Psoas muscle (tissue), 8 donors: ENCODE results near the gene AKR1B1. TPM values are rescaled to one million over a fixed set of nuclear protein-coding genes. Genes with fewer than 3 reads are reported as not detected.

Source experiments
- ATAC-seq, 4 donors: fragments of 200-7000 bp; cut with Tn5 transposase; one replicate each; pipeline ENCODE4 v1.9.1; 2020; ENCODE audit warnings: moderate library complexity in 3 of 4, mild to moderate bottlenecking in 2 of 4
- DNase-seq, 2 donors: peaks; one replicate each; pipeline ENCODE4 v3.0.0-alpha.2; 2020
- H3K27ac ChIP-seq: fragments of 200-600 bp; one replicate; pipeline ENCODE4 v1.8.0; 2022
- H3K27me3 ChIP-seq, 3 donors: fragments of 200-600 bp in 1 of 3; one replicate each; pipeline versions ENCODE4 v1.6.1 to v1.8.0; 2013 to 2022; ENCODE audit warnings: low read length in 2 of 3, mild to moderate bottlenecking in 2 of 3, moderate library complexity in 1 of 3; ENCODE audit not compliant: insufficient read depth in 3 of 3
- H3K36me3 ChIP-seq, 2 donors: fragments of 200-600 bp in 1 of 2; one replicate each; pipeline versions ENCODE4 v1.6.1 to v1.8.0; 2013 to 2022; ENCODE audit warnings: low read depth in 1 of 2, mild to moderate bottlenecking in 1 of 2, moderate library complexity in 1 of 2; ENCODE audit not compliant: insufficient read depth in 1 of 2
- H3K4me1 ChIP-seq: fragments of 200-600 bp; one replicate; pipeline ENCODE4 v1.8.0; 2022
- H3K4me3 ChIP-seq: fragments of 200-600 bp; one replicate; pipeline ENCODE4 v1.8.0; 2022; ENCODE audit warnings: mild to moderate bottlenecking
- H3K9me3 ChIP-seq: fragments of 200-600 bp; one replicate; pipeline ENCODE4 v1.8.0; 2022
- WGBS, 3 donors: extraction: QIAGEN DNeasy Blood & Tissue Kit; methylation state at CpG; one replicate each; pipeline versions ENCODE4 v1.1.6 to v1.1.7; 2013; 5-methylcytosine and 5-hydroxymethylcytosine counted together
- intact Hi-C, 2 donors: fragments of 100-400 bp; cut with DNase I; formaldehyde crosslinking; loops; one replicate each; pipeline versions ENCODE4 v1.11.0 to v1.14.2; 2022
- polyA plus RNA-seq, 3 donors: library from polyadenylated mRNA; stranded (reverse); fragments of 200-250 nt; gene quantifications; one replicate each; pipeline ENCODE4 v1.2.3, GENCODE V29; 2013
- total RNA-seq, 4 donors: library from RNA; stranded (reverse); fragmentation: NEBNext Ultra II Directional in 2 of 4; extraction: Animal tissue kit (Norgen Biotek cat#: 25700) in 2 of 4; gene quantifications; one replicate each; pipeline versions ENCODE4 v1.2.1 to v1.2.4, GENCODE V29; 2021 to 2023
- TF ChIP-seq, protein P1 (sequence below): fragments of 200-600 bp; IDR thresholded peaks from one replicate; pipeline ENCODE4 v1.8.0; 2022; ENCODE audit warnings: antibody characterized with exemption
- donor health status: healthy with polysubstance abuse.
- donor health status: DM: no; HTN: no; CAD: no; lungs with moderate emphysema.
- donor health status: Bipolar disorder and iron deficiency.
- donor health status: healthy.
- donor health status: DM: yes; HTN: yes; CAD: no.
- donor health status: DM: no; HTN: no; CAD: no.
- donor health status: DM: no; HTN: no; CAD: no.
- donor health status: DM: yes; HTN: yes; CAD: no.

Gene AKR1B1
- total and polyA plus RNA-seq, 7 donors, result 147 to 274 (median 198) TPM

GRCh38 chr7:134407311-134407710, 51.6 kb downstream of the AKR1B1 start:
- Histone ChIP-seq H3K27ac (no peak overlapping the region), H3K36me3 (no peaks in the 10 kb centered on the region), H3K4me1 (no peaks in the 10 kb centered on the region), H3K9me3 (no peaks in the 10 kb centered on the region), H3K27me3 (peaks cover 2 to 5% (median 2%) of the 10 kb centered on the region in 3 donors), H3K4me3 (no peak overlapping the region)
- 60 to 71% (median 62%) methylated on average over 3 of the region's 3 CpGs for WGBS, 3 donors
- ATAC-seq (no peak), DNase-seq (no peak)
- intact Hi-C loops, result no loop called here
- TF ChIP-seq, protein P1, sequence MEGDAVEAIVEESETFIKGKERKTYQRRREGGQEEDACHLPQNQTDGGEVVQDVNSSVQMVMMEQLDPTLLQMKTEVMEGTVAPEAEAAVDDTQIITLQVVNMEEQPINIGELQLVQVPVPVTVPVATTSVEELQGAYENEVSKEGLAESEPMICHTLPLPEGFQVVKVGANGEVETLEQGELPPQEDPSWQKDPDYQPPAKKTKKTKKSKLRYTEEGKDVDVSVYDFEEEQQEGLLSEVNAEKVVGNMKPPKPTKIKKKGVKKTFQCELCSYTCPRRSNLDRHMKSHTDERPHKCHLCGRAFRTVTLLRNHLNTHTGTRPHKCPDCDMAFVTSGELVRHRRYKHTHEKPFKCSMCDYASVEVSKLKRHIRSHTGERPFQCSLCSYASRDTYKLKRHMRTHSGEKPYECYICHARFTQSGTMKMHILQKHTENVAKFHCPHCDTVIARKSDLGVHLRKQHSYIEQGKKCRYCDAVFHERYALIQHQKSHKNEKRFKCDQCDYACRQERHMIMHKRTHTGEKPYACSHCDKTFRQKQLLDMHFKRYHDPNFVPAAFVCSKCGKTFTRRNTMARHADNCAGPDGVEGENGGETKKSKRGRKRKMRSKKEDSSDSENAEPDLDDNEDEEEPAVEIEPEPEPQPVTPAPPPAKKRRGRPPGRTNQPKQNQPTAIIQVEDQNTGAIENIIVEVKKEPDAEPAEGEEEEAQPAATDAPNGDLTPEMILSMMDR, result no peak

GRCh38 chr7:134406431-134406830, 52.5 kb downstream of the AKR1B1 start:
- Histone ChIP-seq H3K4me1 (no peaks in the 10 kb centered on the region), H3K9me3 (no peaks in the 10 kb centered on the region), H3K27ac (no peak overlapping the region), H3K27me3 (peaks cover 2 to 5% (median 2%) of the 10 kb centered on the region in 3 donors), H3K36me3 (no peaks in the 10 kb centered on the region), H3K4me3 (no peak overlapping the region)
- DNase-seq, result no peak
- no peak for ATAC-seq
- TF ChIP-seq, protein P1, result no peak
- 36 to 53% (median 52%) methylated on average over 2 of the region's 2 CpGs for WGBS, 3 donors
- intact Hi-C loops, result no loop called here

- H3K4me3 ChIP-seq, result no peak overlapping the region
- no peak for ATAC-seq
- DNase-seq, result no peak
- TF ChIP-seq, protein P1, result no peak
- 64 to 94% (median 74%) methylated on average over 3 of the region's 3 CpGs for WGBS, 3 donors
- no peaks in the 10 kb centered on the region for H3K9me3 ChIP-seq
- intact Hi-C loops, result no loop called here
- no peaks in the 10 kb centered on the region for H3K36me3 ChIP-seq
- no peaks in the 10 kb centered on the region for H3K4me1 ChIP-seq
- H3K27ac ChIP-seq, result no peak overlapping the region
- H3K27me3 ChIP-seq, result peaks cover 2 to 5% (median 2%) of the 10 kb centered on the region in 3 donors
Measured at GRCh38 chr7:134405299-134405698, 53.6 kb downstream of the AKR1B1 start.

- H3K4me3 ChIP-seq, result no peak overlapping the region
- no peak overlapping the region for H3K27ac ChIP-seq
- ATAC-seq (no peak), DNase-seq (no peak)
- TF ChIP-seq, protein P1, result no peak
- H3K4me1 ChIP-seq, result no peaks in the 10 kb centered on the region
- H3K9me3 ChIP-seq, result no peaks in the 10 kb centered on the region
- intact Hi-C loops, result no loop called here
- WGBS, 3 donors, result 95 to 100% (median 100%) methylated on average over 1 of the region's 1 CpG
- peaks cover 2 to 5% (median 2%) of the 10 kb centered on the region in 3 donors for H3K27me3 ChIP-seq
- H3K36me3 ChIP-seq, result no peaks in the 10 kb centered on the region
Measured at GRCh38 chr7:134403062-134403461, 55.8 kb downstream of the AKR1B1 start.

- no peak for DNase-seq
- intact Hi-C loops, result no loop called here
- Histone ChIP-seq H3K36me3 (no peaks in the 10 kb centered on the region), H3K9me3 (no peaks in the 10 kb centered on the region), H3K4me3 (no peak overlapping the region), H3K4me1 (no peaks in the 10 kb centered on the region), H3K27ac (no peak overlapping the region), H3K27me3 (peaks cover 2 to 5% (median 2%) of the 10 kb centered on the region in 3 donors)
- 88 to 91% (median 90%) methylated on average over 2 of the region's 2 CpGs for WGBS, 3 donors
- TF ChIP-seq, protein P1, result no peak
- no peak for ATAC-seq
Measured at GRCh38 chr7:134400859-134401258, 58.0 kb downstream of the AKR1B1 start.
